HepG2 (cell line): ENCODE results near the gene MDH1. TPM values are rescaled to one million over a fixed set of nuclear protein-coding genes. Genes with fewer than 3 reads are reported as not detected.
A peak's percentile ranks its signal among the peaks of the same experiment; 100 is the strongest.

ENCODE experiments used
- CSRNP2 ChIP-seq: sonication (generic); formaldehyde crosslinking; conservative IDR thresholded peaks from 2 replicates; pipeline ENCODE4 v1.8.0; 2022; ENCODE audit warnings: low read depth, missing genetic modification reagents
- DZIP1 ChIP-seq: sonication (generic); formaldehyde crosslinking; IDR thresholded peaks from 2 replicates; pipeline ENCODE4 v1.5.0; 2020; ENCODE audit warnings: mild to moderate bottlenecking, missing genetic modification reagents
- EED ChIP-seq: sonication (generic); formaldehyde crosslinking; IDR thresholded peaks from 2 replicates; pipeline ENCODE4 v1.5.0; 2020; ENCODE audit warnings: mild to moderate bottlenecking, missing genetic modification reagents
- FOSL1 ChIP-seq: sonication (generic); formaldehyde crosslinking; IDR thresholded peaks from 2 replicates; pipeline ENCODE4 v1.9.0; 2021; ENCODE audit warnings: missing genetic modification reagents, borderline replicate concordance
- GMEB1 ChIP-seq: sonication (generic); formaldehyde crosslinking; IDR thresholded peaks from 2 replicates; pipeline ENCODE4 v1.5.1; 2020; ENCODE audit warnings: missing genetic modification reagents, mild to moderate bottlenecking, borderline replicate concordance
- GPN1 ChIP-seq: sonication (generic); formaldehyde crosslinking; IDR thresholded peaks from 2 replicates; pipeline ENCODE4 v1.5.1; 2020; ENCODE audit warnings: missing genetic modification reagents, borderline replicate concordance
- HBP1 ChIP-seq: IDR thresholded peaks from 2 replicates; pipeline ENCODE4 v1.6.1; 2016; ENCODE audit warnings: low read depth, control low read depth
- KDM4B ChIP-seq: sonication (generic); formaldehyde crosslinking; IDR thresholded peaks from 2 replicates; pipeline ENCODE4 v1.4.0; 2020; ENCODE audit warnings: missing genetic modification reagents
- NFE2L1 ChIP-seq: sonication (generic); formaldehyde crosslinking; IDR thresholded peaks from 2 replicates; pipeline ENCODE4 v1.4.0; 2020; ENCODE audit warnings: missing genetic modification reagents, mild to moderate bottlenecking, borderline replicate concordance
- RFX1 ChIP-seq: fragments of 450-650 bp; IDR thresholded peaks from 2 replicates; pipeline ENCODE4 v1.6.1; 2017
- RXRB ChIP-seq: IDR thresholded peaks from 2 replicates; pipeline ENCODE4 v1.6.1; 2016; ENCODE audit warnings: borderline replicate concordance, missing genetic modification reagents, missing compliant biosample characterization
- SOX6 ChIP-seq, 2 experiments: fragments of 450-650 bp in 1 of 2; sonication (generic) in 1 of 2; formaldehyde crosslinking in 1 of 2; IDR thresholded peaks; 2 replicates each; pipeline versions ENCODE4 v1.4.0 to v1.6.1; 2017 to 2020; ENCODE audit warnings: antibody characterized with exemption in 1 of 2, mild to moderate bottlenecking in 1 of 2, missing genetic modification reagents in 1 of 2
- TAF15 ChIP-seq: fragments of 200-400 bp; formaldehyde crosslinking; IDR thresholded peaks from one replicate; pipeline ENCODE4 v1.6.1; 2018; ENCODE audit warnings: mild to moderate bottlenecking, low read depth, low read length; ENCODE audit not compliant: poor library complexity, severe bottlenecking
- U2AF2 ChIP-seq: fragments of 200-400 bp; formaldehyde crosslinking; IDR thresholded peaks from 2 replicates; pipeline ENCODE4 v1.6.1; 2017; ENCODE audit warnings: low read depth, mild to moderate bottlenecking, low read length
- ZBTB33 ChIP-seq: sonication (generic); formaldehyde crosslinking; IDR thresholded peaks from 2 replicates; pipeline ENCODE4 v1.4.0; 2020; ENCODE audit warnings: missing genetic modification reagents
- ZNF225 ChIP-seq: sonication (generic); formaldehyde crosslinking; IDR thresholded peaks from 2 replicates; pipeline ENCODE4 v1.4.0; 2020; ENCODE audit warnings: mild to moderate bottlenecking, missing genetic modification reagents
- ZNF484 ChIP-seq: sonication (generic); formaldehyde crosslinking; IDR thresholded peaks from 2 replicates; pipeline ENCODE4 v1.5.1; 2020; ENCODE audit warnings: mild to moderate bottlenecking, low read depth, missing genetic modification reagents, borderline replicate concordance
- ZNF766 ChIP-seq: sonication (generic); formaldehyde crosslinking; IDR thresholded peaks from 2 replicates; pipeline ENCODE4 v1.5.0; 2020; ENCODE audit warnings: missing genetic modification reagents, borderline replicate concordance
- ZNF781 ChIP-seq: sonication (generic); formaldehyde crosslinking; IDR thresholded peaks from 2 replicates; pipeline ENCODE4 v1.5.1; 2020; ENCODE audit warnings: borderline replicate concordance, mild to moderate bottlenecking, missing genetic modification reagents; ENCODE audit errors: not compliant biosample characterization
- polyA plus RNA-seq, 8 experiments: library from polyadenylated mRNA; depleted of rRNA in 3 of 8; stranded (reverse) in 7 of 8; unstranded in 1 of 8; fragments of >200 nt; fragmentation: Illumina TruSeq in 4 of 8; extraction: Trizol in 4 of 8; gene quantifications; 2 replicates each; pipeline versions ENCODE4 v1.2.1 to v1.2.3, GENCODE V29; 2011 to 2016; ENCODE audit warnings: low read depth in 4 of 8, missing spikeins in 1 of 8, mixed read lengths in 1 of 8; ENCODE audit not compliant: insufficient read depth in 1 of 8
- total RNA-seq, 5 experiments: library from RNA; depleted of rRNA; stranded (reverse); fragments of >200 nt; fragmentation: Illumina TruSeq; extraction: Trizol; gene quantifications; 2 replicates each; pipeline ENCODE4 v1.2.3, GENCODE V29; 2016; ENCODE audit warnings: low read depth in 1 of 5

Gene MDH1
- total and polyA plus RNA-seq, 2 of the 13 experiments (the other 11 are each of a cell fraction or from before 2014, with no cell fraction given), result 293 to 415 TPM

GRCh38 chr2:63588385-63589147 is at the start of gene MDH1, which contains the start of gene WDPCP (continued):
- TF ChIP-seq DZIP1 (CRISPR knock-in tag) (peak; percentile 6; the same call in 1 of the 2 replicates), ZNF484 (no peak), HBP1 (peak; percentile 77), TAF15 (no peak), NFE2L1 (no peak), ZNF781 (CRISPR knock-in tag) (no peak), KDM4B (CRISPR knock-in tag) (peak; percentile 78; the same call in 1 of the 2 replicates), ZNF225 (CRISPR knock-in tag) (no peak), SOX6 (IDR thresholded peaks at IDR 0.05) (no peak), SOX6 (CRISPR knock-in tag; IDR thresholded peaks at IDR 0.05) (peak; percentile 66; the same call in 1 of the 2 replicates), EED (CRISPR knock-in tag) (peak; percentile 95), U2AF2 (peak; percentile 87; the same call in 1 of the 2 replicates), GPN1 (CRISPR knock-in tag) (no peak), GMEB1 (CRISPR knock-in tag) (peak; percentile 94), RXRB (CRISPR knock-in tag) (peak; percentile 79; the same call in 1 of the 2 replicates), CSRNP2 (no peak), FOSL1 (no peak), ZNF766 (CRISPR knock-in tag) (no peak), RFX1 (peak; percentile 88), ZBTB33 (peak; percentile 62)
